ENCODE results near the gene SHFL.

Gene SHFL

DNA sequence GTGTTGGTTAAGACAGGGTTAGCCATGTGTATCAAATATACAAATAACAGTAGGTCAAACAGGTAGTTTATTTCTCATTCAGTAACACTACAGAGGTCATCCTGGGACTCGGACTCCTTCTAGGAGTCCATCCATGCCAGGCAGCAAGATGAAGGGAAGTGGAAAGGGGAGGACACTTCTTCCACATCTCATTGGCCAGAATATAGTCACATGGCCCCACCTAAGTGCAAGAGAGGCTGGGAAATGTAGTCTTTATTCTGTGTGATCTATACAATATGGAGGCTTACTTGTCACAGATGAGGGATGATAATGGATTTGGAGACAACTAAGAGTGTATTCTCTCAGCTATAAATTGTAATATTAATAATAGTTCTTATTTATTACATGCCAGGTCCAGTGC is 41.7 kb upstream of the SHFL start:
- H3K4me3 Mint-ChIP-seq, result no peak overlapping the region
- TF ChIP-seq, protein P1, sequence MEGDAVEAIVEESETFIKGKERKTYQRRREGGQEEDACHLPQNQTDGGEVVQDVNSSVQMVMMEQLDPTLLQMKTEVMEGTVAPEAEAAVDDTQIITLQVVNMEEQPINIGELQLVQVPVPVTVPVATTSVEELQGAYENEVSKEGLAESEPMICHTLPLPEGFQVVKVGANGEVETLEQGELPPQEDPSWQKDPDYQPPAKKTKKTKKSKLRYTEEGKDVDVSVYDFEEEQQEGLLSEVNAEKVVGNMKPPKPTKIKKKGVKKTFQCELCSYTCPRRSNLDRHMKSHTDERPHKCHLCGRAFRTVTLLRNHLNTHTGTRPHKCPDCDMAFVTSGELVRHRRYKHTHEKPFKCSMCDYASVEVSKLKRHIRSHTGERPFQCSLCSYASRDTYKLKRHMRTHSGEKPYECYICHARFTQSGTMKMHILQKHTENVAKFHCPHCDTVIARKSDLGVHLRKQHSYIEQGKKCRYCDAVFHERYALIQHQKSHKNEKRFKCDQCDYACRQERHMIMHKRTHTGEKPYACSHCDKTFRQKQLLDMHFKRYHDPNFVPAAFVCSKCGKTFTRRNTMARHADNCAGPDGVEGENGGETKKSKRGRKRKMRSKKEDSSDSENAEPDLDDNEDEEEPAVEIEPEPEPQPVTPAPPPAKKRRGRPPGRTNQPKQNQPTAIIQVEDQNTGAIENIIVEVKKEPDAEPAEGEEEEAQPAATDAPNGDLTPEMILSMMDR (IDR thresholded peaks at IDR 0.05; ENCODE audit: unreplicated experiment in 3 of 3), result no peak
- H3K27me3 Mint-ChIP-seq (ENCODE audit: low read depth), result peaks cover 57% of the 10 kb centered on the region
- no peaks in the 10 kb centered on the region for H3K9me3 Mint-ChIP-seq
- no peaks in the 10 kb centered on the region for H3K36me3 Mint-ChIP-seq (ENCODE audit: low read depth)
- H3K4me1 Mint-ChIP-seq, result no peaks in the 10 kb centered on the region
- no peak overlapping the region for H3K27ac Mint-ChIP-seq

DNA sequence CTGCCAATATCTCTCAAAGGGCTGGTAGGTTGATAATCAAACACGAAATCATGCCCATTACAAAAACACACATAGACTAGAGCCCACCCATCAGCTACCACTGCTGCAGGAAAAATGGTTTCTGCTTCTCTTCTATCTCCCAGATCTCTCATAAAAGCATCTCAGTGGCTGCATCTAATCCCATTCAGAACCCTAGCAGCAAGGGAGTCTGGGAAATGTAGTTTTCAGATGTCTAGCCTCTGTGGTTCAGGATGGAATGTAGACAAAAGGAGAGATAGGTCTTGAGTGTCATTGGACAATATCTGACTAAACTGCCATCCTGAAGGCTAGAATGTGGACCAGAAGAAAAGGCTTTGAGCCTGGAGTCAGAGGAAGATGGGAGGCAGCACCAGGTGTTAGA is 40.7 kb upstream of the SHFL start:
- no peak overlapping the region for H3K4me3 Mint-ChIP-seq
- peaks cover 57% of the 10 kb centered on the region for H3K27me3 Mint-ChIP-seq (ENCODE audit: low read depth)
- H3K27ac Mint-ChIP-seq, result no peak overlapping the region
- no peaks in the 10 kb centered on the region for H3K9me3 Mint-ChIP-seq
- no peaks in the 10 kb centered on the region for H3K36me3 Mint-ChIP-seq (ENCODE audit: low read depth)
- H3K4me1 Mint-ChIP-seq, result no peaks in the 10 kb centered on the region
- TF ChIP-seq, protein P1 (IDR thresholded peaks at IDR 0.05; ENCODE audit: unreplicated experiment in 3 of 3), result no peak

DNA sequence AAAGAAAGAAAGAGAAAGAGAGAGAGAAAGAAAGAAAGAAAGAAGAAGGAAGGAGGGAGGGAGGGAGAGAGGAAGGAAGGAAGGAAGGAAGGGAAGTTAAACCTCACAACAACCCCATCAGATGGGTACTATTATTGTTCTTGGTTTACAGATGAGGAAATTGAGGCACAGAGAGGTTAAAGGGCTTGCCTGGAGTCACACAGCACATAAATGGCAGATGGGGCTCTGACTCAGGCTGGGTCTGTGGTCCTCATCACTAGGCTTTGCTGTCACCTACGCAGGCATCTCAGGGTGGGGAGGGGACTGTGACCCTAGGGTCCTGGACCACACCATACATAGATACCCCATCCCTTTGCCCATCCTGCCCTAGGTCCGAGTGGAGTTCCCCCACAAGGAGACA is 36.5 kb upstream of the SHFL start:
- H3K4me3 Mint-ChIP-seq, result no peak overlapping the region
- H3K36me3 Mint-ChIP-seq (ENCODE audit: low read depth), result no peaks in the 10 kb centered on the region
- TF ChIP-seq, protein P1 (IDR thresholded peaks at IDR 0.05; ENCODE audit: unreplicated experiment in 3 of 3), result no peak
- no peak overlapping the region for H3K27ac Mint-ChIP-seq
- H3K9me3 Mint-ChIP-seq, result no peaks in the 10 kb centered on the region
- H3K27me3 Mint-ChIP-seq (ENCODE audit: low read depth), result peaks cover 44% of the 10 kb centered on the region
- H3K4me1 Mint-ChIP-seq, result no peaks in the 10 kb centered on the region

DNA sequence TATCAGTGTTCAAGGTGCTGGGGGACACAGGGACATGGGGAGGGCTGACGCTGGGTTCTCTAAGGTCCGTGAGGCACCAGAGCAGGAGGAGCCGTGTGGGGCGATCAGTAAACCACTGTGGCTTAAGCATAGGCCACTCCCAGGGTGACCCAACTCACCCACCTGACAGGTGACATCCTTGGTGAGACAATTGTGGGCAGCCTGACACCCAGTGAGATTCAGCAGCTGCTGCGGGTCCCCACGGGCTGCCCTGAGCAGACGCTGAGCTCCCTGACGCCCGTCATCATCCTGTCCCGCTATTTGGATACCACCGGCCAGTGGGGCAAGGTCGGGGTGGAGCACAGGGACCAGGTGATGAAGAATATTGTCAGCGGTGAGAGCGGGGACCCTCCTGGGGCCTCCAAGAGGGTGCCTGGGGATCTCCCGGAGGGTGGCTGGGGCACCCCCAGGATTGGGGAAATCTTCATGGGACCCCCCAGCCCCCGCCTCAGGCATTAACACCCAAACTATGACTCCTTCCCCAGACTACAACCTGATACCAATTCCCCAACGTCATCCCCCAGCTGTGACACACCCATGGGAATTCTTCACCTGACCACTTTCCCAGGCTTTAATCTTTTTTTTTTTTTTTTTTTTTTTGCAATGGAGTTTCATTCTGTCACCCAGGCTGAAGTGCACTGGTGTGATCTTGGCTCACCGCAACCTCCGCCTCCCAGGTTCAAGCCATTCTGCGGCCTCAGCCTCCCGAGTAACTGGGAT is 33.3 kb upstream of the SHFL start:
- TF ChIP-seq, protein P1 (IDR thresholded peaks at IDR 0.05; ENCODE audit: unreplicated experiment in 3 of 3), result no peak
- Mint-ChIP-seq H3K36me3 (ENCODE audit: low read depth) (no peaks in the 10 kb centered on the region), H3K9me3 (no peaks in the 10 kb centered on the region), H3K27me3 (ENCODE audit: low read depth) (peaks cover 52% of the 10 kb centered on the region), H3K27ac (no peak overlapping the region), H3K4me1 (no peaks in the 10 kb centered on the region), H3K4me3 (no peak overlapping the region)

DNA sequence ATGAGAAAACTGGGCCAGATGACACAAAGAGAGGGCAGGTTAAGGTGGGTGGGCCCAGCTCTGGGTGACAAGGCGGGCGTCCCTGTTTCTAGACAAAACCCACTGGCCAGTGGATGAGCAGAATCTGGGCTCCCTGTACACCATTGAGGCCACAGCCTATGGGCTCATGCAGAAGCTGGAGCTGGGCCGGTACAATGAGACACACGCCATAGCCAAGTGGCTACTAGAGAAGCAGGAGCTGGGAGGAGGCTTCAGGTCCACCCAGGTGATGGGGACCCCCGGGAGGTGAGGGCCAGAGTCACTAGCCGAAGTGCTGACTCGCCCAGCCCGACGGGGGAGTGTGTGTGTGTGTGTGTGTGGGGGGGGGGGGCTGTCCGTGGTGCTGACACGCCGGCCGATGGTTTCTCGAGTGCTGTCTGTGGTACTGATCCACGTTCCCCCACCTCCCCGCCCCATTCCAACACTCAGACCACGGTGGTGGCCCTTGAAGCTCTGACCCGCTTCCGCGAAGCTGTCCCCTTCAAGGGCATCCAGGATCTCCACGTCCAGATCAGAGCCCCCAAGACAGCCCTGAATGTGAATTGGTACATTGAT is 24.3 kb upstream of the SHFL start:
- no peak overlapping the region for H3K27ac Mint-ChIP-seq
- H3K4me1 Mint-ChIP-seq, result no peaks in the 10 kb centered on the region
- H3K36me3 Mint-ChIP-seq (ENCODE audit: low read depth), result no peaks in the 10 kb centered on the region
- H3K27me3 Mint-ChIP-seq (ENCODE audit: low read depth), result peaks cover 50% of the 10 kb centered on the region
- no peaks in the 10 kb centered on the region for H3K9me3 Mint-ChIP-seq
- TF ChIP-seq, protein P1 (IDR thresholded peaks at IDR 0.05; ENCODE audit: unreplicated experiment in 3 of 3), result no peak
- H3K4me3 Mint-ChIP-seq, result no peak overlapping the region

DNA sequence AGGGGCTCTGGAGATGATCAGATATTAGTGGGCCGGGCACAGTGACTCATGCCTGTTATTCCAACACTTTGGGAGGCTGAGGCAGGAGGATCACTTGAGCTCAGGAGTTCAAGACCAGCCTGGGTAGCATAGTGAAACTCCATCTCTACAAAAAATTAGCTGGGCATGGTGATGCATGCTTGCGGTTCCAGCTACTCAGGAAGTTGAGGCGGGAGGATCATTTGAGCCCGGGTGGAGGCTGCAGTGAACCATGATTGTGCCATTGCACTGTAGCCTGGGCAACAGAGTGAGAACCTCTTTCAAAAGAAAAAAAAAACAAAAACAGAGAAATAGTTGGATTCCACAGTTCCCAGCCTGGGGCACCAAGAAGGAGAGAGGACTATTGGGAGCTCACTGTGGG is 17.9 kb upstream of the SHFL start:
- Mint-ChIP-seq H3K4me3 (no peak overlapping the region), H3K9me3 (peaks cover 2% of the 10 kb centered on the region), H3K27me3 (ENCODE audit: low read depth) (peaks cover 36% of the 10 kb centered on the region), H3K27ac (no peak overlapping the region), H3K4me1 (no peaks in the 10 kb centered on the region), H3K36me3 (ENCODE audit: low read depth) (no peaks in the 10 kb centered on the region)
- TF ChIP-seq, protein P1 (IDR thresholded peaks at IDR 0.05; ENCODE audit: unreplicated experiment in 3 of 3), result no peak

All from nephron (organoid).